Stimulated activated CD8-positive, alpha-beta memory T cell treated with anti-CD3 and anti-CD28 coated beads, Interleukin-2, amount 100 ng/mL, for 1 hour (primary cell): ENCODE measurements around the gene RTN4R.

Experiments
- DNase-seq, 2 donors: peaks; one replicate each; pipeline ENCODE4 v3.0.0-alpha.2; 2020; ENCODE audit warnings: low read depth in 2 of 2

Gene RTN4R

GRCh38 chr22:20257212-20258020 is 10.7 kb downstream of the RTN4R start:
- DNase-seq, result no peak

GRCh38 chr22:20256551-20257211 is 11.4 kb downstream of the RTN4R start:
- DNase-seq, result no peak

- no peak for DNase-seq
Observed at GRCh38 chr22:20256027-20256426, 12.1 kb downstream of the RTN4R start.

GRCh38 chr22:20254975-20255946 is 12.9 kb downstream of the RTN4R start:
- DNase-seq, result no peak

GRCh38 chr22:20253161-20253560 is 15.0 kb downstream of the RTN4R start:
- no peak for DNase-seq

GRCh38 chr22:20251981-20252380 is 16.1 kb downstream of the RTN4R start:
- no peak for DNase-seq

GRCh38 chr22:20251491-20251890 is 16.6 kb downstream of the RTN4R start:
- DNase-seq, result no peak

GRCh38 chr22:20249797-20250354 is 18.2 kb downstream of the RTN4R start:
- no peak for DNase-seq

- no peak for DNase-seq
Observed at GRCh38 chr22:20248461-20248978, 19.6 kb downstream of the RTN4R start.

- no peak for DNase-seq
Observed at GRCh38 chr22:20247608-20248171, 20.4 kb downstream of the RTN4R start.

GRCh38 chr22:20247010-20247505 is 21.1 kb downstream of the RTN4R start:
- DNase-seq, result no peak

GRCh38 chr22:20246368-20247009 is 21.6 kb downstream of the RTN4R start:
- no peak for DNase-seq

- DNase-seq, result no peak
Observed at GRCh38 chr22:20245577-20246367, 22.3 kb downstream of the RTN4R start.

- DNase-seq, result peak; percentile 23 to 38
Observed at GRCh38 chr22:20244691-20245576, 23.2 kb downstream of the RTN4R start.

GRCh38 chr22:20244250-20244648 is 23.9 kb downstream of the RTN4R start:
- DNase-seq, result no peak

GRCh38 chr22:20243537-20244249 is 24.4 kb downstream of the RTN4R start:
- DNase-seq, result peak in 1 of 2 donors; percentile 18

- DNase-seq, result no peak
Observed at GRCh38 chr22:20243176-20243536, 25.0 kb downstream of the RTN4R start.
